ENCODE measurements around the gene WWOX.
"Not testable (repeated sequence)": the region's sequence is repeated elsewhere in the genome, so short reads cannot be mapped to it uniquely, and the experiment has no call there.

WWOX gene

DNA sequence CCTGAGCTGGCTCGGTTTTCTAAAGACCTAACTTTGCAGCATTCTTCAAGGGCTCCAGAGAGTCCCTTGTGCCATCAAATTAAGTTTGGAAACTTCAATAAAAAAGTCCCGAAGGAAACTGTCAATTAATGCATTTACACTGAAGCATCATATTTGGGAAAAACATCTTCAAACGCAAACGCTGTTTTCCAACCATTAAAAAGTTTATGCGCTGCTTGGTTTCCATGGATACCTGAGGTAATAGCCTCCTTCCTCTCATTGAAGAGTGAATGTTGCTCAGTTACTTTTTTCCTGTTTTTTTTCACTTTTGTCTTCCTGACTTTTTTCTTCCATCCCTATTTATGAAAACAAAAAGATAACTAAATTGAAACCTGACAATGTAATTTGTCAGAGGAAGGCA lies 1102.0 kb downstream of the WWOX start:
- DNase-seq (ENCODE audit: low read depth, low spot score) = no peak

DNA sequence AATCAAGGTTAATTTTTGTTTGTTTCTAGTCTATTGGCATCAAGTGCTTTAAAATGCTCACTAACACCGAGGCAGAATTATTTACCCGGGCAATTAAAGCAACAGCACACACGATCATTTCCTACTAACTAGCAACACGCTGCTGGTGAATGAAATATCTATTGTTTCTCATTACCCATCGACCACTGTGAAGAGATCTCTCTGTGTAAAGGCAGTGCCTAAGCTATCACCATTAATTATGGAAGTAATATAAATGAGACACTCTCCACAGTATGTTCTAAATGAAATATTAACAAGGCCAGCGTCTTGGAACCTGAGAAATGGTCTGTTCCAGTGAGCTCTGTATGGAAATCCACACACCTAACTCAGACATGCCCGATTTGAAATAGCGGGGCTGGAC lies 1103.5 kb downstream of the WWOX start:
- DNase-seq (ENCODE audit: low read depth, low spot score) = no peak

DNA sequence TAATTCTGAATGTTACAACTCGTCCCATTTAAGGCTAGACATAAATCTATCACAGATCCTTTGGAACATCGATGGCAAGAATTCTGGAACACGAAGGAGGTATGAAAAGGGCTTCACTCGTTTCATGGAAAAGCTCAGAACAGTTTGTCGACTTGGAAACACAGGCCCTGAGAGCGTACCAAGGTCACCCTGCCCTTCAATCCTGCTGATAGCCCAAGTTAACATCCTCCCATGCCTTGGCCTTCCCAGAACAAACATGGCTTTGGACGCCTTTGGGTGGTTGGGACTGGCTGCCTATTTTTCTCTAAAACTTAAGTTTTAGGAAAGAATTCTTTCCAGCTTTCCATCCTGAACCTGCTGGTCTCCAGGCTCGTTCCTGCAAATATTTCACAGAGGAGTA lies 1105.0 kb downstream of the WWOX start:
- no peak for DNase-seq (ENCODE audit: low read depth, low spot score)

DNA sequence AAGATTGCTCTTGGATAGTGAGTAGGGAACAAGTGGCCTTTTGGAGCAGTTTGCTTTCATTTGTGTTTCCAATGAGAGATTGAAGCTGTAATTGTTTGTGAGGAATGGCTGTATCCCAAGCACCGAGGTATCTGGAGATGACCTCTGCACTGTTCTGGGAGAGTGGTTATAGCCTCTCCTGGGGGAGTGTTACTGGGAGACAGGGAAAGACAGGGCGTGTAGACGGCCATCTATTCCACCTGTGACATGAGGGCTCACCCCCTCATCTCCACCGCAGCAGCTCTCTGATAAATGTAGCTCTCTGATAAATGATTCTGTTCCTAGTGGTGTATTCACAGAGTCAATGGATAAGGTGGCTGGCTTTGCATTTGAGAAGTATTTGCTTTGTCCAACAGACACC lies 1107.4 kb downstream of the WWOX start:
- no peak for DNase-seq (ENCODE audit: low read depth, low spot score)

DNA sequence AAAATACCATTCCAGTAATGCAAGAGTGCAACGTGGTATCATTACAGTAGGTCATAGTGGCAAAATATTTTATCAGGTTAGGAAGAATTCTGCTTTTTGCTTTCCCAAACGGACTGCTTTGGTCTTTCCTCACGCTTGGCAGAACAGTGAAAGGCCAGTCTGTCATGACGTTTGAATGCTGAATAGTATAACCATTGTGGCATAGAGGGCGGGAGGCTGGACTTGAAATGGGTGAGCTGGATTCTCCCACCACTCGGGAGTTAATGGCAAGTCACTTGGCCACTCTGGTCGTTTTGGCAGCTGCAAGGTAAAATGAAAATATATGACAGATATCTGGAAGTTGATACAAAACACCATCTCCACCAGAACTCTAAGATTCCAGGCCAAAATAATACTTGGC lies 1109.9 kb downstream of the WWOX start:
- DNase-seq (ENCODE audit: low read depth, low spot score) = no peak

DNA sequence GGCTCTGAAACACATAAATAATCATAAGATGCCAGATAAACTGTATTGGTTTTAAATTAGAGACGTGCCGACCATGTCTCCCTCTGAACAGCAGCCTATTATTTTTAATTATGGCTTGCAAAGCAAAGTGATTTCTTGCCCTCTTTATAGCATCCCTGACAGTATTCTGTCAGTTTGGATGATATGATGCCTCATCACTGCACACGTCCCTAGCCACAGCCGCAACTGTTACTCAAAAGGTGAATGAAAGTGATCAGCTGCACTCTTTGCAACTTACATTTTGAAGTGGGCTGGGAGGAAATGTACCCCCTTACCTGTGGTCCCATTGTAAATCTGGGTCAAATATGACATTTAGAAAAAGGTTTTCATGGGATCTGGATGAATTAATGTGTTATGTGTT lies 1111.2 kb downstream of the WWOX start:
- no peak for DNase-seq (ENCODE audit: low read depth, low spot score)

- no peak for DNase-seq (ENCODE audit: low read depth, low spot score)
These were observed 1112.1 kb downstream of the WWOX start for GRCh38 chr16:79211586-79211985.

DNA sequence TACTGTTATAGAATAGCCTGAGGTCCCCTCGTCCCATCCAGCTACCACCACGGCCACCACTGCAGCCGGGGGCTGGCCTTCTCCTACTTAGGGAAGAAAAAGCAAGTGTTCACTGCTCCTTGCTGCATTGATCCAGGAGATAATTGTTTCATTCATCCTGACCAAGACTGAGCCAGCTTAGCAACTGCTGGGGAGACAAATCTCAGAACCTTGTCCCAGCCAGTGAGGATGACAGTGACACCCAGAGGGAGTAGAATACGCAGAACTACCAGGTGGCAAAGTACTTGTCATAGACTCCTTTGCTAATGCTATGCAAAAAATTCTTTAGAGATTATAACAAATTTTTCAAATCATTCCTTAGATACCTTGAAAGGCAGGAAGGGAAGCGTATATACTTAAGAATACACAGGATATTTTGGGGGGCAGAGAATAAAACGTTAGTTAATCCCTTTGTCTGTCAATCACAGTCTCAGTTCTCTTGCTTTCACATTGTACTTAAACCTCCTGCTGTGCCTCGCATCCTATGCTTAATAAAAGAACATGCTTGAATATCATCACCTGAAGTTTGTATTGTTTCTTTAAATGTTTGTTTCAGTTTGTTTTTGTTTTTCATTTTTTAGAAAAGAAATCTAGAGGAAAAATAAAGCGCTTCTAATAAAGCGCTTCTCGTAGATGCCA lies 1112.8 kb downstream of the WWOX start:
- DNase-seq (ENCODE audit: low read depth, low spot score) = no peak

- no peak for DNase-seq (ENCODE audit: low read depth, low spot score)
These were observed 1113.8 kb downstream of the WWOX start for GRCh38 chr16:79213214-79213613.

GRCh38 chr16:79215289-79215688 lies 1115.8 kb downstream of the WWOX start:
- no peak for DNase-seq (ENCODE audit: low read depth, low spot score)

DNA sequence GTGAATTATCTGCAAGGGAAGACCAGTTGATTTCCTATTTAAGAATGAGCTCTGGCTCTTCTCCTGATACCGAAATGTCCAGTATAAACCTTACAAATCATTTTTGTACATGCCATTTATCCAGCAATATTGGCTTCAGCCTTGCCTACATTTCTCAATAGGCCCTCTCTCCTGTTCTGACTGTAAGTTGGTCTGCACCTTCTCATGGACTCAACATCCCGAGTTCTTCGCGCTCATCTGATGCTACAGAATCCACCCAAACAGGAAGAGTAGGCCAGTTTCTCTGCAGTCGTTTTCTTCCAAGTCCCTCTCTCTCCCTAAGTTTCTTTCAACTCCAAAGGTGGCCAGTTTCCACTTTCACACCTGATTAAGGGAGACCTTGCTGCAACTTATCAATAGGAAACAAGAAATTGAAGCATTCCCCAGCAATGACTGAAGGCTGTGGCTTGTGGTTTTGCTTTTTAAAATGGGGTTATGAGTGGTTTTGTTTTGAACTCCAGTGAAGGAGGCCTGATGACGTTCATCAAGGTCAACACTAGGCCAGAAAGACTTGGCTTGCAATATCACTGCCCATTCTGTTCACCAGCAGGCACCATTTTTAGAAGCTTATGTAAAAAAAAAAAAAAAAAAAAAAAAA lies 1118.0 kb downstream of the WWOX start:
- DNase-seq (ENCODE audit: low read depth, low spot score) = no peak

DNA sequence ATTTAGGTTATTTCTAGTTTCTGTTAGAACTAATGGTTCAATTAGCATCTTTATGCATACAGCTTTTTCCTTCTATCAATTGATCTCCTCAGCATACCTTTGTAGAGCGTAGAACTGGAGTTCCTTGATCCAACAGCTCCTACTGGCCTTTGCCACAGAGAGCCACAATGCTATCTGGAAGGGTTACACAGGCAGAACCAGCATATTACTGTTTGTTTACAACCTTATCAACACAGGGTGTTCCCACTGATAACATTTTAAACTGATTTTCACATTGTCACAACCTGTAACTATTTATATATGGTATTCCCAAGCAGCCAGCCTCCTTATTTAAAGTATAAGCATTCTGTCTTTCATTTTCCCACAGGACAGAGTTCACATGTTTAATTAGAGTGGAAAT lies 1118.9 kb downstream of the WWOX start:
- no peak for DNase-seq (ENCODE audit: low read depth, low spot score)

GRCh38 chr16:79225994-79226393 lies 1126.5 kb downstream of the WWOX start:
- DNase-seq (ENCODE audit: low read depth, low spot score) = not testable (repeated sequence)

- no peak for DNase-seq (ENCODE audit: low read depth, low spot score)
These were observed 1129.9 kb downstream of the WWOX start for GRCh38 chr16:79229361-79229760.

- DNase-seq (ENCODE audit: low read depth, low spot score) = not testable (repeated sequence)
These were observed 1146.2 kb downstream of the WWOX start for GRCh38 chr16:79245700-79246099.

DNA sequence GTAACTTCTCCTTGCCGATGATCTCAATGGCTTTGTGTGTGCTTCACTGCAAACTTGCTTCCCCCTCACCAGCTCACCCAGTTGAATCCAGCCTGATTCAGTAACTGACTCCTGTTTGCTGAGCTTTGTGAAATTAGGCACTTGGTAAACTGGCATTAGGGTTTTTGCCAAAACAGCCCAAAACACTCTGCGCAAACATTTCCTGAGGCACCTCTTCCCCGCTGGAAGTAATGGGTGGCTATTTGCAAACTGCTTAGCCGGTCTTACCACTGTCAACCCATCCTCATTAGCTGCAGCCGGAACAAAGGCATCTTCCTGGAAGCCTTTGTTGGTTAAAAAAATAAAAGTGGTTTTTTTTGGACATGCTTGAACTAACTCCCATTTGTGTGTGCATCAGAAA lies 1147.9 kb downstream of the WWOX start:
- DNase-seq (ENCODE audit: low read depth, low spot score) = no peak

- DNase-seq (ENCODE audit: low read depth, low spot score) = no peak
These were observed 1148.9 kb downstream of the WWOX start for GRCh38 chr16:79248351-79248750.

GRCh38 chr16:79250502-79251098 lies 1151.1 kb downstream of the WWOX start:
- DNase-seq (ENCODE audit: low read depth, low spot score) = no peak

- DNase-seq (ENCODE audit: low read depth, low spot score) = no peak
These were observed 1153.7 kb downstream of the WWOX start for GRCh38 chr16:79253100-79253631.

- no peak for DNase-seq (ENCODE audit: low read depth, low spot score)
These were observed 1158.6 kb downstream of the WWOX start for GRCh38 chr16:79257953-79258490.

GRCh38 chr16:79260890-79261289 lies 1161.4 kb downstream of the WWOX start:
- DNase-seq (ENCODE audit: low read depth, low spot score) = not testable (repeated sequence)

GRCh38 chr16:79261481-79261940 lies 1162.1 kb downstream of the WWOX start:
- no peak for DNase-seq (ENCODE audit: low read depth, low spot score)

All from brain pericyte (primary cell).